Activated naive CD4-positive, alpha-beta T cell treated with anti-CD3 and anti-CD28 coated beads, Interleukin-2, amount 50 U/mL, for 24 hours (primary cell): Measurements from ENCODE around the gene OR1A1.

Experiments used
- H3K27ac Mint-ChIP-seq: one replicate; pipeline ENCODE4 v1.8.0; 2021; ENCODE audit warnings: mild to moderate bottlenecking, mixed read lengths
- H3K27me3 Mint-ChIP-seq: one replicate; pipeline ENCODE4 v1.8.0; 2021; ENCODE audit warnings: mixed read lengths
- H3K36me3 Mint-ChIP-seq: one replicate; pipeline ENCODE4 v1.8.0; 2021; ENCODE audit warnings: mixed read lengths
- H3K4me1 Mint-ChIP-seq: one replicate; pipeline ENCODE4 v1.8.0; 2021; ENCODE audit warnings: mixed read lengths
- H3K4me3 Mint-ChIP-seq: one replicate; pipeline ENCODE4 v1.8.0; 2021; ENCODE audit warnings: mild to moderate bottlenecking, mixed read lengths
- H3K9me3 Mint-ChIP-seq: one replicate; pipeline ENCODE4 v1.8.0; 2021; ENCODE audit warnings: mixed read lengths

The OR1A1 gene

DNA sequence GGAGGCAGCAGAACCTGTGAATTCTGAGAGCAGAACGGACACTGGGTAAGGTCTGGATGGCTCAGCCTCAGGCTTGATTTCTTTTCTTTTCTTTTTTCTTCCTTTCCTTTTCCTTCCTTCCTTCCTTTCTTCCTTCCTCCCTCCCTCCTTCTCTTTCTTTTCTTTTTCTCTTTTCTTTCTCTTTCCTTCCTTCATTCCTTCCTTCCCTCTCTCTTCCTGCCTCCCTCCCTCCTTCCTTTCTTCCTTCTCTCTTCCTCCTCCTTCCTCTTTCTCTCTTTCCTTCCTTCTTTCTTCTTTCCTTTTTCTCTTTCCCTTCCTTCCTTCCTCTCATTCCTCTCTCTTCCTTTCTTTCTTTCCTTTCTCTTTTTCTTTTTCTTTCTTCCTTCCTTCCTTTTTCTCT, 52.7 kb downstream of the OR1A1 start:
- Mint-ChIP-seq H3K27me3 (no peaks in the 10 kb centered on the region), H3K4me1 (no peaks in the 10 kb centered on the region), H3K27ac (no peak overlapping the region), H3K9me3 (no peaks in the 10 kb centered on the region), H3K36me3 (no peaks in the 10 kb centered on the region), H3K4me3 (no peak overlapping the region)

DNA sequence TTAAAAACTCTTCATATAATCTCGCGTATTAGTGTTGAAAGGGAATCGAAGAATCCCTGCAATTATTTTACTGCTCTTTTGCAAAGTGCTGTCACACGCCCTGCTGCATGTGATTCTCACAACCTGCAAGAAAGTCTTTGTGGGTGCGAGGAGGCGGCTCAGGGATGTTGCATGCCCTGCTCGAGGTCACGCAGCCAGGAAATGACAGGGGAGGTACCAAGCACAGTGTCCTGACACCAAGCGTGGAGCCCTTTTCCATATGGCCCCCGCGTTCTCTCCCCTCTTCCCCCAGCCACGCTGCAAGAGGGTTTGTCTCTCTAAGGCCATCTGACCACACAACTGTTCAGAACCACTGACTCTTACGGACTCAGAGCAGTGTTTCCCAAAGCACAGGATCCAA, 53.1 kb downstream of the OR1A1 start:
- Mint-ChIP-seq H3K27me3 (no peaks in the 10 kb centered on the region), H3K4me3 (no peak overlapping the region), H3K27ac (no peak overlapping the region)

More for the DNA sequence above, 53.1 kb downstream of the OR1A1 start:
- Mint-ChIP-seq H3K9me3 (no peaks in the 10 kb centered on the region), H3K4me1 (no peaks in the 10 kb centered on the region), H3K36me3 (no peaks in the 10 kb centered on the region)
